ENCODE measurements around the gene NLGN4Y. TPM values are rescaled to one million over a fixed set of nuclear protein-coding genes. Genes with fewer than 3 reads are reported as not detected.

NLGN4Y gene
- polyA plus RNA-seq, 1 of the 3 experiments (the other 2 are of a cell fraction): not detected

DNA sequence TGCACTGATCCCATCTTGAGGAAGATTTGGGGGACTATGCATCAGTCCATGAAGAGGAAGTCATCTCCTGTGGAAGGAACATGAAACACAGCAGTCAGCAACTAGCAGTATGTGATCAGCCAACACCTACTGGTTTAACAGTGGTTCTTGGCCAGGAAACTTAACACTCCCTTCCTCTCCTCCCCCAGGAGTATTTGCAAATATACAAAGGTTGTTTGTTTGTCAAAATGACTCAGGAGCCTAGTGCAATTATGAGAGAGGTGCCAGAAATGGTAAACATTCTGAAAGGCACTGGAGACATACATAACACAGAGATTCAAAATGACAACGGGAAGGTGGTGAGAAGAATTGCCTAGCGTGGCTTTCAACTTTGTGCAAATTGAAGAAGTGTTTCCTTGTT lies 26.3 kb upstream of the NLGN4Y start:
- Histone ChIP-seq H3K4me1 (ENCODE audit: control insufficient read depth in 1 of 2, insufficient read depth in 2 of 2, low read depth in 1 of 2, low read length in 1 of 2) (no peaks in the 10 kb centered on the region), H3K9ac (no peak overlapping the region), H3K27me3 (ENCODE audit: insufficient read depth) (no peaks in the 10 kb centered on the region), H3F3A (replicated peaks; ENCODE audit: insufficient read depth) (no peaks in the 10 kb centered on the region), H3K9me2 (no peaks in the 10 kb centered on the region), H4K20me1 (ENCODE audit: insufficient read depth) (no peaks in the 10 kb centered on the region), H3K27ac (ENCODE audit: low read depth in 2 of 2, low read length in 1 of 2) (no peak overlapping the region), H3K79me2 (ENCODE audit: insufficient read depth) (no peaks in the 10 kb centered on the region), H3K9me3 (no peaks in the 10 kb centered on the region), H3K36me3 (replicated peaks in 1 of 2; ENCODE audit: control insufficient read depth in 1 of 2, insufficient read depth in 2 of 2, low read length in 1 of 2) (no peaks in the 10 kb centered on the region), H3K4me3 (ENCODE audit: low read depth in 2 of 2, low read length in 1 of 2) (no peak overlapping the region), H3K4me2 (no peak overlapping the region), H2AFZ (ENCODE audit: low read depth) (no peak overlapping the region)
- no peak for TF ChIP-seq YY1 (IDR thresholded peaks at IDR 0.05; ENCODE audit: low read depth)
- no CpG with 5 or more reads among the region's 2 CpGs for WGBS (ENCODE audit: low lambda C conversion rate)
- DNase-seq: no peak
- POLR2A ChIA-PET: no interaction called here
- CTCF ChIA-PET: no interaction called here

- Histone ChIP-seq H3K4me1 (ENCODE audit: control insufficient read depth in 1 of 2, insufficient read depth in 2 of 2, low read depth in 1 of 2, low read length in 1 of 2) (no peaks in the 10 kb centered on the region), H3K4me3 (ENCODE audit: low read depth in 2 of 2, low read length in 1 of 2) (no peak overlapping the region), H3K9me2 (no peaks in the 10 kb centered on the region), H3K4me2 (no peak overlapping the region), H2AFZ (ENCODE audit: low read depth) (no peak overlapping the region), H3K79me2 (ENCODE audit: insufficient read depth) (no peaks in the 10 kb centered on the region), H3K27me3 (ENCODE audit: insufficient read depth) (no peaks in the 10 kb centered on the region), H3K9me3 (no peaks in the 10 kb centered on the region), H3K36me3 (replicated peaks in 1 of 2; ENCODE audit: control insufficient read depth in 1 of 2, insufficient read depth in 2 of 2, low read length in 1 of 2) (no peaks in the 10 kb centered on the region), H3K27ac (ENCODE audit: low read depth in 2 of 2, low read length in 1 of 2) (no peak overlapping the region), H3K9ac (no peak overlapping the region), H3F3A (replicated peaks; ENCODE audit: insufficient read depth) (no peaks in the 10 kb centered on the region), H4K20me1 (ENCODE audit: insufficient read depth) (no peaks in the 10 kb centered on the region)
- POLR2A ChIA-PET: no interaction called here
- no peak for DNase-seq
- TF ChIP-seq RAD21 (IDR thresholded peaks at IDR 0.05; ENCODE audit: low read length) (no peak), NFIC (IDR thresholded peaks at IDR 0.05; ENCODE audit: borderline replicate concordance) (no peak), MXI1 (IDR thresholded peaks at IDR 0.05; ENCODE audit: low read depth, low read length) (no peak), EP300 (IDR thresholded peaks at IDR 0.05; ENCODE audit: borderline replicate concordance in 1 of 2, low read depth in 1 of 2, low read length in 1 of 2) (no peak), RFX5 (IDR thresholded peaks at IDR 0.05; ENCODE audit: low read length) (no peak), POLR2AphosphoS5 (IDR thresholded peaks at IDR 0.05; ENCODE audit: low read depth, low read length) (no peak), FOSL2 (IDR thresholded peaks at IDR 0.05; ENCODE audit: borderline replicate concordance, low read depth) (no peak), SIN3A (IDR thresholded peaks at IDR 0.05; ENCODE audit: borderline replicate concordance, low read depth, low read length) (no peak)
- TF ChIP-seq, protein P1, sequence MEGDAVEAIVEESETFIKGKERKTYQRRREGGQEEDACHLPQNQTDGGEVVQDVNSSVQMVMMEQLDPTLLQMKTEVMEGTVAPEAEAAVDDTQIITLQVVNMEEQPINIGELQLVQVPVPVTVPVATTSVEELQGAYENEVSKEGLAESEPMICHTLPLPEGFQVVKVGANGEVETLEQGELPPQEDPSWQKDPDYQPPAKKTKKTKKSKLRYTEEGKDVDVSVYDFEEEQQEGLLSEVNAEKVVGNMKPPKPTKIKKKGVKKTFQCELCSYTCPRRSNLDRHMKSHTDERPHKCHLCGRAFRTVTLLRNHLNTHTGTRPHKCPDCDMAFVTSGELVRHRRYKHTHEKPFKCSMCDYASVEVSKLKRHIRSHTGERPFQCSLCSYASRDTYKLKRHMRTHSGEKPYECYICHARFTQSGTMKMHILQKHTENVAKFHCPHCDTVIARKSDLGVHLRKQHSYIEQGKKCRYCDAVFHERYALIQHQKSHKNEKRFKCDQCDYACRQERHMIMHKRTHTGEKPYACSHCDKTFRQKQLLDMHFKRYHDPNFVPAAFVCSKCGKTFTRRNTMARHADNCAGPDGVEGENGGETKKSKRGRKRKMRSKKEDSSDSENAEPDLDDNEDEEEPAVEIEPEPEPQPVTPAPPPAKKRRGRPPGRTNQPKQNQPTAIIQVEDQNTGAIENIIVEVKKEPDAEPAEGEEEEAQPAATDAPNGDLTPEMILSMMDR (IDR thresholded peaks at IDR 0.05): no peak
- TF ChIP-seq, protein P2, sequence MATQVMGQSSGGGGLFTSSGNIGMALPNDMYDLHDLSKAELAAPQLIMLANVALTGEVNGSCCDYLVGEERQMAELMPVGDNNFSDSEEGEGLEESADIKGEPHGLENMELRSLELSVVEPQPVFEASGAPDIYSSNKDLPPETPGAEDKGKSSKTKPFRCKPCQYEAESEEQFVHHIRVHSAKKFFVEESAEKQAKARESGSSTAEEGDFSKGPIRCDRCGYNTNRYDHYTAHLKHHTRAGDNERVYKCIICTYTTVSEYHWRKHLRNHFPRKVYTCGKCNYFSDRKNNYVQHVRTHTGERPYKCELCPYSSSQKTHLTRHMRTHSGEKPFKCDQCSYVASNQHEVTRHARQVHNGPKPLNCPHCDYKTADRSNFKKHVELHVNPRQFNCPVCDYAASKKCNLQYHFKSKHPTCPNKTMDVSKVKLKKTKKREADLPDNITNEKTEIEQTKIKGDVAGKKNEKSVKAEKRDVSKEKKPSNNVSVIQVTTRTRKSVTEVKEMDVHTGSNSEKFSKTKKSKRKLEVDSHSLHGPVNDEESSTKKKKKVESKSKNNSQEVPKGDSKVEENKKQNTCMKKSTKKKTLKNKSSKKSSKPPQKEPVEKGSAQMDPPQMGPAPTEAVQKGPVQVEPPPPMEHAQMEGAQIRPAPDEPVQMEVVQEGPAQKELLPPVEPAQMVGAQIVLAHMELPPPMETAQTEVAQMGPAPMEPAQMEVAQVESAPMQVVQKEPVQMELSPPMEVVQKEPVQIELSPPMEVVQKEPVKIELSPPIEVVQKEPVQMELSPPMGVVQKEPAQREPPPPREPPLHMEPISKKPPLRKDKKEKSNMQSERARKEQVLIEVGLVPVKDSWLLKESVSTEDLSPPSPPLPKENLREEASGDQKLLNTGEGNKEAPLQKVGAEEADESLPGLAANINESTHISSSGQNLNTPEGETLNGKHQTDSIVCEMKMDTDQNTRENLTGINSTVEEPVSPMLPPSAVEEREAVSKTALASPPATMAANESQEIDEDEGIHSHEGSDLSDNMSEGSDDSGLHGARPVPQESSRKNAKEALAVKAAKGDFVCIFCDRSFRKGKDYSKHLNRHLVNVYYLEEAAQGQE (IDR thresholded peaks at IDR 0.05; ENCODE audit: low read depth, low read length): no peak
- CTCF ChIA-PET: no interaction called here
- WGBS (ENCODE audit: low lambda C conversion rate): no CpG with 5 or more reads among the region's 2 CpGs
Observed at GRCh38 chrY:14504592-14504991, 19.7 kb upstream of the NLGN4Y start.
